ENCODE results near the gene RPS6KA5.
A peak's percentile ranks its signal among the peaks of the same experiment; 100 is the strongest.

The RPS6KA5 gene

DNA sequence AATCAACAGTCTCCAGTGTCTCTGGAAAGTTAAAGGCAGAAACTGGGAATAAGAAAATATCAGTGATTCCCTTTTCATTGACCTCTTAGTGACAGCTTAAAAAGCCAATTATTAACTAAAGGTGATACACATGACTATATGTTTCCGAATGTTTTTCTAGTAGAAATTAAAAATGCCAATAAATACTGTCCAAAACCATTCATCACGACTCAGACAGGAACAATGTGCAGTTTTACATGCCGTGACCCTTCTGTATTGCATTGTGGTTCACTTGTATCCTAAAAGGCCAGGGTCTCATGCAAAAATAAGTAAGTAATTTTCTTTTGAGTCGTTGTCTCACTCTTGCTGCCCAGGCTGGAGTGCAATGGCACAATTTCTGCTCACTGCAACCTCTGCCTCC, 138.3 kb downstream of the RPS6KA5 start:
- no peak for DNase-seq

GRCh38 chr14:90911121-90911520, 149.3 kb downstream of the RPS6KA5 start:
- DNase-seq: no peak

DNA sequence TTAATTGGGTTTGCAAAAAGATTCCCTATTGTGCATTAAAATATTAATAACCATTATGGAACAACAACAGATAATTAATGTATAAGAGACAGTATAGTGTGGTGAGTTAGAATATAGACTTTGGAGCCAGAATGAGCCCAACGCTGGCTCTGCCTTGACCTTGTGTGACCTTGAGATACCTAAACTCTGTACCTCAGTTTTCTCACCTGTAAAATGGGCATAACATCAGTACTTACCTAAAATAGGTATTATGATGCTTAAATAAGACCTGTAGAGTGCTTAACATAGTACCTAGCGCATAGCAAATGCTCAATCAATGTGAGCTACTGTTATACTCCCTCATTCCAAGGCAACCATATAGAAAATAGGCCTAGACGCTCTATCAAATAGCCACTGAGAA, 153.3 kb downstream of the RPS6KA5 start:
- no peak for DNase-seq

DNA sequence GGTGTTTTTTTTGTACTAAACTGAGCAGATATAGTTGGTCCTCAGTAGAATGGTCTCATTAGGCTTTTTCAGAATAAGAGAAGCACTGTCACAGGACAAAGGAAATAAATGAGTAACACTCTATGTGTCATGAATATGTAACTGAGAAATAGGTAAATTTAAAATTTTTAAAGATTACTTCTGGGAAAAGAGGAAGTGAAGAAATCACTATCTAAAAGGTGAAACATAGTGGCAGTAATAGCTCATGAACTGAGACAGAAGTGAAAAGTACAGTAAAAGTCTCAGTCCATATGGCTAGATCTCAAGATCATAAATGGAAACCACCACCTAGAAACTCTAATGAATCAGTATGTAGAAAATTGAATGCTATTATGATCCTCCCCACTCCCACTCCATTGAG, 154.9 kb downstream of the RPS6KA5 start:
- no peak for DNase-seq

GRCh38 chr14:90903101-90903500, 157.3 kb downstream of the RPS6KA5 start:
- DNase-seq: peak; percentile 44

GRCh38 chr14:90900476-90901083, 159.9 kb downstream of the RPS6KA5 start:
- no peak for DNase-seq

DNA sequence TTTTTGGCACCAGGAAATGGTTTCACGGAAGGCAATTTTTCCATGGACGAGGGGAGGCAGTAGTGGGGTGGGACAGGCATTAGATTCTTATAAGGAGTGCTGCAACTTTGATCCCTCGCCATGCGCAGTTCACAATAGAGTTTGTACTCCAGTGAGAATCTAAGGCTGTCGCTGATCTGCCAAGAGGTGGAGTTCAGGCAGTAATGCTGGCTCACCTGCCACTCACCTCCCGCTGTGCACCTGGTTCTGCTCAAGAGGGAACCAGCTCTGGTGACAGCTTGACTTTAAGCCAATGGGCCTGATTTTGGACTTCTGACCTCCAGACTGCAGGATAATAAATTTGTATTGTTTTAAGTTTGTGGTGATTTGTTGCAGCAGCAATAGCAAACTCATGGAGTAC, 163.4 kb downstream of the RPS6KA5 start:
- DNase-seq: no peak

DNA sequence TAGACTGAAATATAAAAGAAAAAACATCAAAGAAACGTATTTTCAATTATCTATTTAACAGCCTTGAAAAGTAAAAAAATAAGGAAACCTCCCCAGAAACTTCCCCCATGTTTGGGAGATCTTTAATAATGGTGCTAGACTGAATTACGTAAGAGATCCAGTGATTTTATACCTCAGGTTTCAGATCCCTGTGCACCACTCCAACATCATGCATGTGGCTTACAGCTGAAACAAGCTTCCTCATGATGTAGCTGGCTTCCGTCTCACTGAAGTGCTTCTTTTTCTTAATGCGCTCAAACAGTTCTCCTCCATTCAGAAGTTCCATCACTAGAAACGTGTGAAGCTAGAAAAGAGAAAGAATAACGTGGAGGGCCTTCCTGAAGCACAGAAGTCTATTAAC, 166.2 kb downstream of the RPS6KA5 start:
- no peak for DNase-seq

GRCh38 chr14:90893510-90893909, 166.9 kb downstream of the RPS6KA5 start:
- no peak for DNase-seq

- DNase-seq: no peak
These were observed 167.5 kb downstream of the RPS6KA5 start for GRCh38 chr14:90892970-90893369.

DNA sequence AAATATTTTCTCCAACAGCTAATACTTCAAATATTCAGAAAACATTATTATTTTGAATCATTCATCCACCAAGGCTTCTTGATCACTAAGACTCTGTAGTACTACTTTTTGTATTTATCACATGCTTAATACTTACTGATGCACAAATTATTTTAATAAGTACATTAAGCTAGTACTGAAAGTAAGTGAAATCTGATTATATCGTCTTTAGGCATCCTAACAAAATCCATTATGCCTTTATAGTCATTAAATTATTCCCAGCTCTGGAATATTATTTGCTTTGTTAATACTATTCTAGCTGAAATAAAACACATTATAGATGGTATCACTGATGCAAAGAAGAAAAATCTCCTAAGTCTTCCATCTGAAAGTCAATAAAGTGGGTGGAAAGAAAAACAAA, 169.1 kb downstream of the RPS6KA5 start:
- DNase-seq: no peak

DNA sequence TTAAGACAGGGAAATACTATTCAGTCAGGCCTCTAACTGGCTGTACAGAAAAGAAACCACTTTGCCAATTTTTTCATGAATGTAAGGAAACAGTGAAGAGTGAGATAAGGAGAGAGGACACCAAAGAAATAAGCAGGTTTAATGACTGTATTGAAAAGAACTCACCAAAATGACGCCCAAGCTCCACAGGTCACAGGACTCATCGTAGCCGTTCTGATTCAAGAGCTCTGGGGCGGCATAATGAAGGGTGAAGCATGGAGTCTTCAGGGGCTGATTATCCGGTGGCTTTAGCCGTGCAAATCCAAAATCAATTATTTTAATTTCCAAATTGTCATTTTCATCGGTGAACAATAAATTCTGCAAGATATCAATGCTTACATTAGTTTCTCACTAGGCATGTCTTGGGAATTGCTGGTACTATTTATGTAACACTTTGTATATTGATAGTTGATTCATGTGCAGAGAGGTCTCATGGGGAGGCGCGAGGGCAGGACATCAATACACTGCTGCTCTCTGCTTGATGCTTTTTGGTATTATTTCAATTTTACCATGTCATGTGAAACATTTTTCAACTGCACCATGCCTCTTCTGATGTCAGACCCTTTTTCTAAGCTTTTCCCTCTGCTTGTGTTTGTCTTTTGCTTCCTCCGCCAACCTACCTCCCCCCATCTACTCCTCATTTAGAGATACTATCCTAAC, 170.0 kb downstream of the RPS6KA5 start:
- DNase-seq: no peak

GRCh38 chr14:90886297-90886815, 174.1 kb downstream of the RPS6KA5 start:
- DNase-seq: no peak

DNA sequence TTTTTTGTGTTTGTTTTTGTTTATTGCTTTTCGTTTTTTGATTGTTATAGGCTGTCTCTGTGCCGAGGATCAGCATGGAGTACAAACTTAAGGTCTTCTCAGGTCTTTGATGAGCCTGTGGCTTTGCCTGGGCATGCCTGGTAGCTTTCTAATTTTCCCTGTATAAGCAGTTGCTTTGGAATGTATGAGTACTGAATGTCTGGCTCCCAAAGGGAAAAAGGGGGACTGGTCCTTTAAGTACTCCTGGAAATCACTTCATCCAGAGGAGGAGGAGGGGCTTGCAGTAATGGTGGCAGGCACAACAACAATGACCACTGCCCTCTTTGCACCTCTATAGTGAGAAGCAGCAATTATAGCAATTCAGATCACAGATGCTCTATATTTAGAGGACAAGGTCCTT, 176.7 kb downstream of the RPS6KA5 start:
- no peak for DNase-seq

DNA sequence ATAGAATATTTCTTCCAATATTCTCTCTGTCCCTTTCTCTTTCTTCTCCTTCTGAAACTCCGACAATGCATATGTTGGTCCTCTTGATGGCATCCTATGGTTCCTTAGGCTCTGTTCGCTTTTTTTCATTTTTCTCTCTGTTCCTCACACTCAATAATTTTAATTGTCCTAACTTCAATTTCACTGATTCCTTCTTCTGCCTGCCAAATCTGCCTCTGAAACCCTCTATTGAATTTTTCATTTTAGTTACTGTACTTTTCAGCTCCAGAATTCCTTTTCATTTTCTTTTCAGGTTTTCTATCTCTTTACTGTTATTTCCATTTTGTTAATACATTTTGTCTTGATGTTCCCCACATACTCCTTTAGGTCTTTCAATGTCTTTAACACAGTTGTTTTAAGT, 177.2 kb downstream of the RPS6KA5 start:
- DNase-seq: no peak

- DNase-seq: no peak
These were observed 180.2 kb downstream of the RPS6KA5 start for GRCh38 chr14:90880282-90880681.

DNA sequence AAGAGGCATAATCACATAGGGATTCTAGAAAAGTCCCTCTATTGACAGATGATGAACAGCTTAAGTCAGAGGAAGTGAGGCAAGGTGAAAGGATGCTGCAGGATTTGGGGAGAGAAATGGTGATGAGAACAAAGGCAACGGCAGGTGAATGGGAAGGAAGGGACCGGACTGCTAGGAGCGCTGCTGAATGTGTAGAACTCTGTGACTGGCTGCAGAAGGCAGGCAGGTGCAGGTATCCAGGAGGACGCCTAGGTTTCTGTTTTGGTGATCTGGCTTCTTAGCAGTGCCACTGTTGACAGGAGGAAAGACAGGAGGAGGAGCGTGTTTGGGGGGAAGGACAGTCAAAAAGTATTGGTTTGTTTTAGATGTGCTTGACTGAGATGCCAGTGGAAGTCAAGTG, 185.8 kb downstream of the RPS6KA5 start:
- DNase-seq: no peak

DNA sequence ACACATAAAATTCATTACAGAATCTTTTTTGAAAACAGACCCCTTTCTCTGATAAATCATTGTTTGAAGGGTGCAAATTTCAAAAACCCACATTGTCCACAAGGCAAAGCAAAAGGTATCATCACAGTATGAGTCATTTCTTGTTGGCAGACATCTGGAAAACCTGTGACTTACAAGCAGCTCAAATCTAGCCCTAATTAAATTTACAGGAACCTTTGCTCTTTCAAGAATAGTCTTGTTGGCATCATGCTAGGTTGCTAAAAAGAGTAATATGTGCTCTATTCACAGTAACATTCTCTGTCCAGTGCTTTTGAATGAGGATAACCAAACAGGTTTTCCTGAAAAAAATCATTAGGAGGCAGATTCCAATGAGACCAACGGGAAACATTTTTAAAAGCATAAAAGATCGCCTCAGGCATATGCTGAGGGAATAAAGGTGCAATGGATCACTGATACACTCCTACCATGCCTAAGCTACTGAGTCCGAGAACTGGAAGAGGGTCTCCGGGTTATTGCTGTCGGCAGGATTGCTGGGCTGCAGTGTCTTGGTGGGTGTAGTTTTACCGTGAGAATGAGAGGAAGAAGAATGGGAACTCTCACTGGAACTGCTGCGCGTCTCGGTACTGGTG, 188.7 kb downstream of the RPS6KA5 start:
- no peak for DNase-seq

- no peak for DNase-seq
These were observed 189.4 kb downstream of the RPS6KA5 start for GRCh38 chr14:90870950-90871604.

GRCh38 chr14:90867501-90867900, 192.9 kb downstream of the RPS6KA5 start:
- no peak for DNase-seq

- no peak for DNase-seq
These were observed 193.6 kb downstream of the RPS6KA5 start for GRCh38 chr14:90866833-90867232.

DNA sequence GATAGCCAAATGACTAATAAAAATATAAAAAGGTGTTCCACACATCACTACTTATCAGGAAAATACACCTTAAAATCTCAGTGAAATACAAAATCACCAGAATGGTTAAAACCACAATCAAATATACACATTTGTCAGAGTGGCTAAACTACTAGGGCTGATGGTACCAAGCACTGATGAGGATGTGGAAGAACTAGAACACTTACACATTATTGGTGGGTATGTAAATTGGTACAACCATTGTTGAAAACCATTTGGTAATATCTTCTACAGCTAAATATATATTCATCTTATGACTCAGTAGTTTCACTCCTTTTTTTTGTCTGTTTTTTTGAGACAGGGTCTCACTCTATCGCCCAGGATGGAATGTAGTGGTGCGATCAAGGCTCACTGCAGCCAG, 195.7 kb downstream of the RPS6KA5 start:
- DNase-seq: no peak

GRCh38 chr14:90858511-90858910, 201.9 kb downstream of the RPS6KA5 start:
- DNase-seq: no peak

GRCh38 chr14:90857866-90858265, 202.6 kb downstream of the RPS6KA5 start:
- DNase-seq: no peak

Measured in stimulated activated CD4-positive, alpha-beta T cell treated with anti-CD3 and anti-CD28 coated beads, Interleukin-12 subunit alpha, Interleukin-12 subunit beta, amount 100 ng/mL, for 4 hours (primary cell).